Upper lobe of left lung (tissue), 4 donors: Measurements from ENCODE around the gene LAMA5.

ENCODE experiments used
- POLR2A ChIP-seq, 4 donors: fragments of 450-650 bp; IDR thresholded peaks; one replicate each; pipeline ENCODE4 v1.5.1; 2016 to 2017; ENCODE audit warnings: antibody characterized with exemption in 4 of 4, mild to moderate bottlenecking in 2 of 4
- TF ChIP-seq, protein P1 (sequence below), 6 experiments: fragments of 450-650 bp in 4 of 6; fragments of 200-600 bp in 2 of 6; sonication (generic) in 2 of 6; IDR thresholded peaks; one replicate each; pipeline ENCODE4 v1.5.1; 2016 to 2019; ENCODE audit warnings: antibody characterized with exemption in 6 of 6

DNA sequence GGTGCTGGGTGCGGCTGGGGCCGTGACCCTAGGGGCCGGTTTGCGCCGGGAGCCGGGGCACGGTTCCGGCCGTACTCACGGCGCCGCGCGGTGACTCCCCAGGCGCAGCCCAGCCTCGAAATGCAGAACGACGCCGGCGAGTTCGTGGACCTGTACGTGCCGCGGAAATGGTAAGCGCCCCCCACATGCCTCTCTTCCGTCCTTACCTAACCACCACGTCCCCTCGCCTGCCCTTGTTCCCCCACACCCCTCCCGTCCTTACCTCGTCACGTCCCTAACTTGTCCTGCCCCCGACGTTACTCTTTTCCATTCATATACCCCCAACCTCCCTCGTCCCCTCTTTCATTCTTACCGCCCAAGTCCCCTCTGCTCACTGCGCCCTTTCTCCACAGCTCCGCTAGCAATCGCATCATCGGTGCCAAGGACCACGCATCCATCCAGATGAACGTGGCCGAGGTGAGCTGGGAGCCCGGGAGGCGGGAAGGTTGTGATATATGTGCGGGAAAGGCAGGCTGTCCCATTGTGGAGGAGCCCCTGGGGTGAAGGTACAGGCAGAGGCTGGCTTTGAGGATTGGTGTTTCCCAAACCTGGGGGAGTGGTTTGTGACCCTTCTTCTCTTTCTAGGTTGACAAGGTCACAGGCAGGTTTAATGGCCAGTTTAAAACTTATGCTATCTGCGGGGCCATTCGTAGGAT is 20.3 kb upstream of the LAMA5 start:
- no peak for TF ChIP-seq POLR2A (IDR thresholded peaks at IDR 0.05)
- TF ChIP-seq, protein P1, sequence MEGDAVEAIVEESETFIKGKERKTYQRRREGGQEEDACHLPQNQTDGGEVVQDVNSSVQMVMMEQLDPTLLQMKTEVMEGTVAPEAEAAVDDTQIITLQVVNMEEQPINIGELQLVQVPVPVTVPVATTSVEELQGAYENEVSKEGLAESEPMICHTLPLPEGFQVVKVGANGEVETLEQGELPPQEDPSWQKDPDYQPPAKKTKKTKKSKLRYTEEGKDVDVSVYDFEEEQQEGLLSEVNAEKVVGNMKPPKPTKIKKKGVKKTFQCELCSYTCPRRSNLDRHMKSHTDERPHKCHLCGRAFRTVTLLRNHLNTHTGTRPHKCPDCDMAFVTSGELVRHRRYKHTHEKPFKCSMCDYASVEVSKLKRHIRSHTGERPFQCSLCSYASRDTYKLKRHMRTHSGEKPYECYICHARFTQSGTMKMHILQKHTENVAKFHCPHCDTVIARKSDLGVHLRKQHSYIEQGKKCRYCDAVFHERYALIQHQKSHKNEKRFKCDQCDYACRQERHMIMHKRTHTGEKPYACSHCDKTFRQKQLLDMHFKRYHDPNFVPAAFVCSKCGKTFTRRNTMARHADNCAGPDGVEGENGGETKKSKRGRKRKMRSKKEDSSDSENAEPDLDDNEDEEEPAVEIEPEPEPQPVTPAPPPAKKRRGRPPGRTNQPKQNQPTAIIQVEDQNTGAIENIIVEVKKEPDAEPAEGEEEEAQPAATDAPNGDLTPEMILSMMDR (IDR thresholded peaks at IDR 0.05): no peak
